Left lung (tissue), 10 donors: ENCODE results near the gene TIMP3. TPM values are rescaled to one million over a fixed set of nuclear protein-coding genes. Genes with fewer than 3 reads are reported as not detected.

Source experiments
- ATAC-seq: fragments of 200-7000 bp; cut with Tn5 transposase; one replicate; pipeline ENCODE4 v1.9.1; 2020; ENCODE audit warnings: moderate library complexity
- DNase-seq, 4 donors: peaks; one replicate each; pipeline ENCODE4 v3.0.0-alpha.2; 2013 to 2020
- H3K27ac ChIP-seq, 2 donors: fragments of 200-600 bp; sonication (generic) in 1 of 2; one replicate each; pipeline versions ENCODE4 v1.5.0 to v1.8.0; 2020 to 2021
- H3K27me3 ChIP-seq, 2 donors: fragments of 200-600 bp; sonication (generic) in 1 of 2; one replicate each; pipeline versions ENCODE4 v1.5.0 to v1.8.0; 2020 to 2021
- H3K36me3 ChIP-seq, 2 donors: fragments of 200-600 bp; sonication (generic) in 1 of 2; one replicate each; pipeline versions ENCODE4 v1.5.0 to v1.8.0; 2020 to 2021
- H3K4me1 ChIP-seq, 2 donors: fragments of 200-600 bp; one replicate each; pipeline ENCODE4 v1.8.0; 2021
- H3K4me3 ChIP-seq, 2 donors: fragments of 200-600 bp; sonication (generic) in 1 of 2; one replicate each; pipeline versions ENCODE4 v1.5.0 to v1.8.0; 2020 to 2021; ENCODE audit warnings: mild to moderate bottlenecking in 1 of 2
- H3K9me3 ChIP-seq, 2 donors: fragments of 200-600 bp; sonication (generic) in 1 of 2; one replicate each; pipeline versions ENCODE4 v1.5.0 to v1.8.0; 2020 to 2021
- intact Hi-C, 2 donors: fragments of 100-400 bp; cut with DNase I; formaldehyde crosslinking; loops; one replicate each; pipeline versions ENCODE4 v1.11.2 to v1.14.2; 2022
- polyA plus RNA-seq, 6 donors: library from polyadenylated mRNA; unstranded; fragments of 120-200 nt; gene quantifications; one replicate each; pipeline ENCODE4 v1.2.1, GENCODE V29; 2013; ENCODE audit not compliant: insufficient read length in 6 of 6
- total RNA-seq, 2 donors: library from RNA; stranded (reverse); fragmentation: NEBNext Ultra II Directional; extraction: Animal tissue kit (Norgen Biotek cat#: 25700); gene quantifications; one replicate each; pipeline ENCODE4 v1.2.1, GENCODE V29; 2021
- TF ChIP-seq, protein P1 (sequence below), 2 donors: fragments of 200-600 bp; sonication (generic) in 1 of 2; IDR thresholded peaks; one replicate each; pipeline versions ENCODE4 v1.5.0 to v1.8.0; 2021; ENCODE audit warnings: antibody characterized with exemption in 2 of 2
- donor health status: DM: no; HTN: yes; CAD: no.
- donor health status: DM: no; HTN: no; CAD: no.

TIMP3 gene
- total and polyA plus RNA-seq, 8 donors, result 146 to 308 (median 162) TPM

DNA sequence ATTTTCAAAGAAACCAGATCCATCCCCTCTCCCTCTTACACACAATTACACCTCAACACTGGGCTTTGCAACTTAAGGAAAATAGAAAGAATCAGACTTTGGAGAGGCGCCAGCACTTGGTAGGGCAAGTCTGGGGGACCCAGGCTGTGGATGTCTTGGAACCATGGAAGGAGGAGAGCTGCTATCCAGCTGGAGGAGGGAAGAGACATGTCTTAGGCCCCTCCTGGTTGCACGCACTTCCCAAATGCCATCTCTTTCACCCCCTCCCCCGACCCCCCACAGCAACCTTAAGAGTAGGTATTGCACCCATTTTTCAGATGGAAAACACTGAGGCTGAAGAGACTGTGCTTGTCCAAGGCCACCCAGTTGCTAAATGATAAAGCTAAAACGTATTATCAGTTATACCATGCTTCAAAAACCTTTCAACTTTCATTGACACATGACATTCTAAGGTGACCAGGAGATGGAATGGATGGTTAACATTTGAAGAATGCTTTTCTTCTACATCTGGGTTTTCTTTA is 3.9 kb downstream of the TIMP3 start:
- no peak overlapping the region for H3K27ac ChIP-seq
- no peaks in the 10 kb centered on the region for H3K9me3 ChIP-seq
- peaks cover 0 to 3% of the 10 kb centered on the region in 2 donors for H3K36me3 ChIP-seq
- ATAC-seq, result no peak
- H3K4me3 ChIP-seq, result peak overlapping the region in 1 of 2 donors; percentile 56
- H3K4me1 ChIP-seq, result peaks cover 0 to 33% of the 10 kb centered on the region in 2 donors
- no peak for DNase-seq
- TF ChIP-seq, protein P1, sequence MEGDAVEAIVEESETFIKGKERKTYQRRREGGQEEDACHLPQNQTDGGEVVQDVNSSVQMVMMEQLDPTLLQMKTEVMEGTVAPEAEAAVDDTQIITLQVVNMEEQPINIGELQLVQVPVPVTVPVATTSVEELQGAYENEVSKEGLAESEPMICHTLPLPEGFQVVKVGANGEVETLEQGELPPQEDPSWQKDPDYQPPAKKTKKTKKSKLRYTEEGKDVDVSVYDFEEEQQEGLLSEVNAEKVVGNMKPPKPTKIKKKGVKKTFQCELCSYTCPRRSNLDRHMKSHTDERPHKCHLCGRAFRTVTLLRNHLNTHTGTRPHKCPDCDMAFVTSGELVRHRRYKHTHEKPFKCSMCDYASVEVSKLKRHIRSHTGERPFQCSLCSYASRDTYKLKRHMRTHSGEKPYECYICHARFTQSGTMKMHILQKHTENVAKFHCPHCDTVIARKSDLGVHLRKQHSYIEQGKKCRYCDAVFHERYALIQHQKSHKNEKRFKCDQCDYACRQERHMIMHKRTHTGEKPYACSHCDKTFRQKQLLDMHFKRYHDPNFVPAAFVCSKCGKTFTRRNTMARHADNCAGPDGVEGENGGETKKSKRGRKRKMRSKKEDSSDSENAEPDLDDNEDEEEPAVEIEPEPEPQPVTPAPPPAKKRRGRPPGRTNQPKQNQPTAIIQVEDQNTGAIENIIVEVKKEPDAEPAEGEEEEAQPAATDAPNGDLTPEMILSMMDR (IDR thresholded peaks at IDR 0.05), result no peak
- intact Hi-C loops, result loop anchor here in 1 of 2 donors (10.0 kb wide), 1 partner anchor 189 kb away; no protein-coding TSS in a partner anchor
- peaks cover 6 to 36% of the 10 kb centered on the region in 2 donors for H3K27me3 ChIP-seq

DNA sequence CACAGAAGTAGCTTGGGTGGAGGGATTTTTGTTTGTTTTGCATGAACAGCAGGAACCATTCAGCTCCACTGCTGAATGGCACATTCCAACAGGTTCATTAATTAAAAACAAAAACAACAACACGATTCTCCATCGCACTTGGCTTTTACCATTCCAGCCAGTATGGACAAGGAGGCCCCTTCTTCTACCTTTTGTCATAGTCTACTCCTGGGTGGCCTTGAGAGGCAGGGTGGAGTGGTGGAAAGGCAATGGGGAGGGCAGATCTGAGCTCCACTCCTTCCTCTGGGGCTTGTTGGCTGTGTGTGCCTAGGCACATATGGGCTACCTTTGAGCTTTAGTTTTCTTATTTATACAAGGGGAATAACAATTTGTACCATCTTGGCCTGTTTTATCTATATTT is 4.8 kb downstream of the TIMP3 start:
- intact Hi-C loops, result loop anchor here in 1 of 2 donors (10.0 kb wide), 1 partner anchor 189 kb away; no protein-coding TSS in a partner anchor
- H3K36me3 ChIP-seq, result peaks cover 0 to 3% of the 10 kb centered on the region in 2 donors

DNA sequence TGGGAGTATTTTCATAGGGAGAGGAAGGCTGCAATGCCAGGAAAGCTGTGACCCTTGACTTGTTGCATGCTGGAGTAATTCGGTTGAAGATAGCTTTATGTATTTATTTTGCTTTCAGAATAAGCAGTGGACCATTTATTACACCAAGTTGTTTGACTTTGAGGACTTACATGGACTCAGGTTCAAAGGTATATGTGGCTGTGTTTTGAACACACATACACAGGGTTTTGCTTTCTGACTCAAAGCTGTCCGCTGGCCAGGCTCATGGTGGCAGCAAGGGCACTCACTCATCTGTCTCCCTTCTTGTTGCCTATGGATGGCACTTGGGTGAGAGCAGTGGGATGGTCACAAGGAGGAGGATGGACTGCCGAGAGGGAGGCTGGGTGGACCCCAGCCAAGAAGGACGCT is 6.5 kb downstream of the TIMP3 start:
- ATAC-seq, result no peak
- Histone ChIP-seq H3K9me3 (no peaks in the 10 kb centered on the region), H3K27me3 (peaks cover 0 to 10% of the 10 kb centered on the region in 2 donors), H3K4me3 (no peak overlapping the region), H3K4me1 (peaks cover 0 to 27% of the 10 kb centered on the region in 2 donors), H3K36me3 (peaks cover 0 to 3% of the 10 kb centered on the region in 2 donors), H3K27ac (peak overlapping the region in 1 of 2 donors; percentile 28)
- no peak for DNase-seq
- intact Hi-C loops, result loop anchor here in 1 of 2 donors (10.0 kb wide), 1 partner anchor 187 kb away; no protein-coding TSS in a partner anchor
- TF ChIP-seq, protein P1 (IDR thresholded peaks at IDR 0.05), result no peak

More for the DNA sequence above, 4.8 kb downstream of the TIMP3 start:
- H3K4me3 ChIP-seq, result no peak overlapping the region
- H3K9me3 ChIP-seq, result no peaks in the 10 kb centered on the region
- peaks cover 4 to 27% of the 10 kb centered on the region in 2 donors for H3K27me3 ChIP-seq
- DNase-seq, result no peak
- no peak for ATAC-seq
- H3K27ac ChIP-seq, result no peak overlapping the region
- TF ChIP-seq, protein P1 (IDR thresholded peaks at IDR 0.05), result no peak
- peaks cover 0 to 30% of the 10 kb centered on the region in 2 donors for H3K4me1 ChIP-seq

DNA sequence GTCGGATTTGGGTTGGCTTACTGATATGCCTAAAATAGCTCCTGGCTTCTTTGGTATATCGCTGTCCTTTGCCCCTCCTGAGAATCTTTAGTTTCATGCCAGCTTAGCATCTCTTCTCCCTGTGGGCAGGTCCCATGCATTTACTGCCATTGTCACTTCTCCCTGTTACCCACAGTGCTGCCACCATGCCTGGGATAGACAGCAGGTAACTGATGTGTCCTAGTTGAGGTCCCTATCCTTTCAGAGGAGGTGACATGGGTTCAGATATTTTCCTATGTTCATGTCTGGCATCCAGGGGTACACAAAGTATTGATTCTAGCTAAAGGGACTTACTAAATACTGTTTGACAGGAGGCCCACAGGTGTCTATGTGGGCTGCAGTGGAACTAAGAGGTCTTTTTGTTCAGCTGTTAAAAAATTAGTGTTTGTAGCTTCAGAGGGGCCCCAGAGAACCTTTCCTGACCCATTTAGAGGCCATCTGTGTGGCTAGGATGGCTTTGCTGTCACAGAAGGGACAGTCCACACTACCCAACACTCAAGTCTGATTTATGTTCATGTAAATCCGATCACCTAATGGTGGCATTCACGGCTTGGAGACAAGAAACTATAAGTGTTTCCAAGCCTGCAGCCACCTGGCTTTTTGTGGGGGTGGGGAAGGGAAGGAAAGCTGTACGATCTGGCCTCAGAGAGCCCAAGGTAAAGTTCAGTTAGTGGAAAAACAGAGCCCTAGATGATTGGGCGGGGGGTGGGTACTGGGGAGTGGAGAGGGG is 8.5 kb downstream of the TIMP3 start:
- Histone ChIP-seq H3K4me1 (peaks cover 0 to 19% of the 10 kb centered on the region in 2 donors), H3K9me3 (no peaks in the 10 kb centered on the region), H3K27me3 (no peaks in the 10 kb centered on the region), H3K4me3 (no peak overlapping the region), H3K27ac (peak overlapping the region in 1 of 2 donors; percentile 13), H3K36me3 (peaks cover 0 to 3% of the 10 kb centered on the region in 2 donors)
- intact Hi-C loops, result loop anchor here in 1 of 2 donors (10.0 kb wide), 1 partner anchor 185 kb away; no protein-coding TSS in a partner anchor
- TF ChIP-seq, protein P1 (IDR thresholded peaks at IDR 0.05), result no peak
- no peak for ATAC-seq
- DNase-seq, result no peak

DNA sequence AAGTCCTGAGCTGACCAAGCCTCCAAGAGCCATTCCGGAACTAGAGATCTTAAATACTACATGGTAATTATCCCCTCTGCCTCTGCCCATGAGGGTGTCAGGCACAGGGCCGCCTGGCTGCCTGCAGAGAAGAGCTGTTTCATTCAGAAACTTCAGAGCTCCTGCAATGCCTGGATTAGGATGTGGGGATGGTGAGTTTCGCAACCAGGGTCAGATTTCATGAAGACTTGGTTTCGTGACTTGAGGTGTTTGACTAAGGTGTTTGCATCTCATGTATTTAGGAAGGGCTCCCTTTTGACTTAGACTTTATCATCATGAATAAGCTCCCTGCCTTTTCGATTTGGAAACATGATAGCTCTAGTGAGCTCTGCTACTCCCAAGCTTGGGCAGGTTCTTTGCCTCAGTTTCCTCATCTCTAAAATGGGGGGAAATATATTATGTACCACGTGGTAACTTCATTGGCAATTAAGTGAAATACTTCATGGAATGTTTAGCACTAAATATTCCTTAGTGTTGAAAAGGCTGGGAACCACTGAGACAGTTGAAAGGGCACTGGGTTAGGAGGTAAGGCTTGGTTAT is 9.1 kb downstream of the TIMP3 start:
- Histone ChIP-seq H3K4me1 (peaks cover under 1 to 16% of the 10 kb centered on the region in 2 donors), H3K4me3 (no peak overlapping the region), H3K36me3 (peaks cover 0 to 3% of the 10 kb centered on the region in 2 donors), H3K9me3 (no peaks in the 10 kb centered on the region), H3K27me3 (no peaks in the 10 kb centered on the region), H3K27ac (peak overlapping the region in 1 of 2 donors; percentile 13)
- intact Hi-C loops, result no loop called here
- no peak for DNase-seq
- peak; percentile 48 for ATAC-seq
- TF ChIP-seq, protein P1 (IDR thresholded peaks at IDR 0.05), result no peak
